Activated CD8-positive, alpha-beta T cell treated with anti-CD3 and anti-CD28 coated beads for 36 hours (primary cell): Measurements from ENCODE around the gene IFNLR1. TPM values are rescaled to one million over a fixed set of nuclear protein-coding genes. Genes with fewer than 3 reads are reported as not detected.

Experiments
- ATAC-seq: fragments of 200-7000 bp; cut with Tn5 transposase; one replicate; pipeline ENCODE4 v1.10.0; 2021; ENCODE audit warnings: mild to moderate bottlenecking, moderate library complexity
- CTCF ChIA-PET: fragments of 350-600 bp; sonication (Branson Sonifier 250); formaldehyde crosslinking; loops from one replicate; lab custom pipeline; 2021; ENCODE audit warnings: antibody characterized with exemption; lab: Charles Lee
- POLR2A ChIA-PET: fragments of 350-600 bp; sonication (Branson Sonifier 250); formaldehyde crosslinking; loops from one replicate; lab custom pipeline; 2021; ENCODE audit warnings: antibody characterized with exemption; lab: Charles Lee
- DNase-seq: peaks from one replicate; pipeline ENCODE4 v3.0.0-alpha.2; 2020
- H3K27ac Mint-ChIP-seq: one replicate; pipeline ENCODE4 v1.8.0; 2021; ENCODE audit warnings: mild to moderate bottlenecking, mixed read lengths
- H3K27me3 Mint-ChIP-seq: one replicate; pipeline ENCODE4 v1.8.0; 2021; ENCODE audit warnings: mixed read lengths
- H3K36me3 Mint-ChIP-seq: one replicate; pipeline ENCODE4 v1.8.0; 2021; ENCODE audit warnings: low read depth, mixed read lengths
- H3K4me1 Mint-ChIP-seq: one replicate; pipeline ENCODE4 v1.8.0; 2021; ENCODE audit warnings: low read depth, mixed read lengths
- H3K4me3 Mint-ChIP-seq: one replicate; pipeline ENCODE4 v1.8.0; 2021; ENCODE audit warnings: mild to moderate bottlenecking, moderate library complexity, mixed read lengths
- H3K9me3 Mint-ChIP-seq: one replicate; pipeline ENCODE4 v1.8.0; 2021; ENCODE audit warnings: mixed read lengths
- CTCF ChIP-seq: fragments of 200-600 bp; IDR thresholded peaks from one replicate; pipeline ENCODE4 v1.8.0; 2022; ENCODE audit warnings: antibody characterized with exemption, mild to moderate bottlenecking
- intact Hi-C: fragments of 100-400 bp; cut with micrococcal nuclease; formaldehyde crosslinking; loops from one replicate; pipeline ENCODE4 v1.10.0; 2022
- total RNA-seq, 2 experiments: library from RNA; stranded (reverse); gene quantifications; one replicate each; pipeline ENCODE4 v1.2.3, GENCODE V29; 2021

Gene IFNLR1
- total RNA-seq, 2 experiments from 2014 or later = 4.8 to 6.4 TPM

- DNase-seq (no peak), ATAC-seq (no peak)
- intact Hi-C loops = no loop called here
- no peak overlapping the region for H3K4me3 Mint-ChIP-seq
- H3K36me3 Mint-ChIP-seq = no peaks in the 10 kb centered on the region
- CTCF ChIA-PET = interaction anchor here (0.9 kb wide), 1 partner anchor 24 kb away, joined by 3 read pairs; no protein-coding TSS in a partner anchor
- H3K27me3 Mint-ChIP-seq = no peaks in the 10 kb centered on the region
- H3K27ac Mint-ChIP-seq = no peak overlapping the region
- no peaks in the 10 kb centered on the region for H3K4me1 Mint-ChIP-seq
- POLR2A ChIA-PET = no interaction called here
- H3K9me3 Mint-ChIP-seq = no peaks in the 10 kb centered on the region
- no peak for TF ChIP-seq CTCF
Observed at GRCh38 chr1:24126672-24127023, 60.4 kb downstream of the IFNLR1 start.

DNA sequence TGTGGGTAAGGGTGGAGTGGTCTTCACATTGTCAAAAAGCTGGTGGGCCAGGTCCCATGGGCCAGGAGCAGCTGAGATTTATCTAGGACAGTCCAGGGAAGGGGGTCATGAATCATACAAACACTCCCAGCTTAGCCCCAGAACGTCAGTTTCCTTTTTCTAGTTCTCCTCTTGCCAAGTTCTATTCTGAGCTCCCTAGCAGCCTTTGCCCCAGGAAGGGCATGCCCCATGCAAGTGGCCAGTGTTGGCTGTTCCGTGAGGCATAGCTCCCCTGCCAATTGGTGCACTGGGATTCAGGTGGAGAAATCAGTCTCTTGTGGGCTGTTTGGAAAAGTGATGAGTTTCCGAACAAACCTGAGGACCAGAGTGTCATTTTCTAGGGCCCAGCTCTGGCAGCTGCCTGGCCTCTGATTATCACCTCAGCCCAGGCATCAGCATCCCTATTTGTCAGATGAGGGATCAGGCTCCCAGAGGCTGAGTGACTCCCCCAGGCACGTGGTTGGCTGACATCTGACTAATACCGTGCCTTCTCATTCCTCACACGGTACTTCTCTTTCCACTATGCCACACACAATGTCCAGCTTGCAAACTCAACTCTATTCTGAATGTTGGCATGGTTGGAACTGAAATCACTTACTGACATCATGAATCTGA lies 60.9 kb downstream of the IFNLR1 start:
- H3K27ac Mint-ChIP-seq = no peak overlapping the region
- no peaks in the 10 kb centered on the region for H3K36me3 Mint-ChIP-seq
- no peaks in the 10 kb centered on the region for H3K4me1 Mint-ChIP-seq
- intact Hi-C loops = no loop called here
- ChIA-PET POLR2A (no interaction called here), CTCF (interaction anchor here (0.6 to 2.3 kb wide), 4 partner anchors 14 to 95 kb away, joined by 3 to 9 read pairs (median 4); partner anchors contain the start of gene MYOM3)
- no peaks in the 10 kb centered on the region for H3K9me3 Mint-ChIP-seq
- no peak for ATAC-seq
- DNase-seq = no peak
- H3K4me3 Mint-ChIP-seq = no peak overlapping the region
- no peaks in the 10 kb centered on the region for H3K27me3 Mint-ChIP-seq
- TF ChIP-seq CTCF = no peak

- no peaks in the 10 kb centered on the region for H3K9me3 Mint-ChIP-seq
- no peaks in the 10 kb centered on the region for H3K27me3 Mint-ChIP-seq
- H3K36me3 Mint-ChIP-seq = no peaks in the 10 kb centered on the region
- DNase-seq = no peak
- ATAC-seq = no peak
- ChIA-PET POLR2A (no interaction called here), CTCF (interaction anchor here (0.6 to 2.3 kb wide), 4 partner anchors 13 to 95 kb away, joined by 3 to 9 read pairs (median 4); partner anchors contain the start of gene MYOM3)
- no peak overlapping the region for H3K4me3 Mint-ChIP-seq
- intact Hi-C loops = no loop called here
- no peaks in the 10 kb centered on the region for H3K4me1 Mint-ChIP-seq
- TF ChIP-seq CTCF = no peak
- no peak overlapping the region for H3K27ac Mint-ChIP-seq
Observed at GRCh38 chr1:24125456-24125855, 61.6 kb downstream of the IFNLR1 start.

GRCh38 chr1:24124980-24125379 lies 62.1 kb downstream of the IFNLR1 start:
- no peaks in the 10 kb centered on the region for H3K36me3 Mint-ChIP-seq
- intact Hi-C loops = no loop called here
- no peaks in the 10 kb centered on the region for H3K9me3 Mint-ChIP-seq
- ChIA-PET POLR2A (no interaction called here), CTCF (interaction anchor here (1.1 to 2.3 kb wide), 3 partner anchors 13 to 74 kb away, joined by 4 to 9 read pairs (median 6); partner anchors contain the start of gene MYOM3)
- DNase-seq (no peak), ATAC-seq (no peak)
- no peak overlapping the region for H3K4me3 Mint-ChIP-seq
- no peak for TF ChIP-seq CTCF
- no peaks in the 10 kb centered on the region for H3K4me1 Mint-ChIP-seq
- H3K27ac Mint-ChIP-seq = no peak overlapping the region
- no peaks in the 10 kb centered on the region for H3K27me3 Mint-ChIP-seq

DNA sequence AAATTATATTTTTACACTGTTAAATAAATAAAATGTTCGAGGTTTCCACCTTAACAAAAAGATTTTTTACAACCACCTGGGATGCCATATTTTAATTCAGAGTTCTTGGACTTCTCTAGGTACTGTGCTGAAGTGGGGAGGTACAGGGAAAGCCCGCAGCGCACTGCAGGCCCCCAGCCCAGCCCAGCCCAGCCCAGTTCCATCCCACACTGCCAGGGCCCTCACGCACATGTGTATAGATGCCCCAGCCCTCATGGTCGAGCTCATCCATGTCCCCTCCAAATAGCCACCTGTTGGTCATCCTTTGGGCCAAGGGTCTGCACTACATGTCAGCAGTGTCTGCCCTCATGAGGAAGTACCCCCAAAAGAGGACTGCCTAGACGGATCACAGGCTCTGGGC lies 63.5 kb downstream of the IFNLR1 start:
- DNase-seq (no peak), ATAC-seq (no peak)
- Mint-ChIP-seq H3K4me1 (no peaks in the 10 kb centered on the region), H3K36me3 (no peaks in the 10 kb centered on the region), H3K27me3 (no peaks in the 10 kb centered on the region), H3K4me3 (no peak overlapping the region), H3K27ac (no peak overlapping the region), H3K9me3 (no peaks in the 10 kb centered on the region)
- TF ChIP-seq CTCF = no peak
- intact Hi-C loops = no loop called here
- POLR2A ChIA-PET = no interaction called here
- CTCF ChIA-PET = no interaction called here
